Measurements from ENCODE around the gene WDR12.
"Not testable (repeated sequence)": the region's sequence is repeated elsewhere in the genome, so short reads cannot be mapped to it uniquely, and the experiment has no call there.

Gene WDR12

DNA sequence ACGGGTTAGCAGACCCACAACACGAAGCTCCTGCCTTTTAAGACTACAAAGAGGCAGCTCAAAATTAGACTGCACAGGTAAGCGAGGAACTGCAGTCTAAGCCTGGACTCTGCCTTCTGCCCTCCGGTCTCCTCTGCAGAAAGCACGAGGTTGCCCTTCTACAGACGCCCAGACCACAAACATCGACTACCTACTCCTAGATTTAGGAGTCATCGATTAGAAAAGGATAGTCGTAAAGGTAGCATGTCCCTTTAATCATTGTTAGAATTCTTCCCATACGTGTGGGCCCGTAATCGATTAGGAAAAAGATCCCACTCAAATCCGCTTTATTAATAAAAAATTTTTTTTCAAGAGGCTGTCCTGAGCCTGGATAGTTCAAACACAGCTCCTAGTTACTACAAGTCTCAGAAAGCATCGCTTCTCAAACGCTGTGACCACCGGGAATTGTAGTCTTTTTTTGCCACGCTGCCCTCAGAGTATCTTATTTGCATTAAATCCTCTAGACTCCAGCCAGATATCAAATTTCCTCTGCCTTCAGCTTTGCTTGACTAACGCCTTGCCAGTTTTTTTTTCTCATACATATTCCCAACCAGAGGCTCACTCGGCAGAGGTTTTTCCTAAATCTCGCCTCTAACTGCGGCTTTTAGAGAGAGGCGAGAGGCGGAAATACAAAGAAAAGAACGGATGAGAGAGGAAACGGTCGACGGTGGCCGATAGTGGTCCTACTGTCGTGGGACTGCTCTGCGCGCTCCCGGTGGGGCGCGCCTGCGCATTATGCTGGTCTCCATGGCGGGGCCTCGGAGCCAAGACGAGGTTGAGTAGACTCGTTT is at the start of gene WDR12, which contains the start of gene CARF:
Gene WDR12, minus strand, starts transcription at position 162 of the 830 bp plus-strand sequence. CDS start 197 bp downstream, outside the sequence.
Gene CARF, plus strand, starts transcription at position 764 of the 830 bp plus-strand sequence. CDS start 29,628 bp downstream, outside the sequence.
- DNase-seq = peak; percentile 88

DNA sequence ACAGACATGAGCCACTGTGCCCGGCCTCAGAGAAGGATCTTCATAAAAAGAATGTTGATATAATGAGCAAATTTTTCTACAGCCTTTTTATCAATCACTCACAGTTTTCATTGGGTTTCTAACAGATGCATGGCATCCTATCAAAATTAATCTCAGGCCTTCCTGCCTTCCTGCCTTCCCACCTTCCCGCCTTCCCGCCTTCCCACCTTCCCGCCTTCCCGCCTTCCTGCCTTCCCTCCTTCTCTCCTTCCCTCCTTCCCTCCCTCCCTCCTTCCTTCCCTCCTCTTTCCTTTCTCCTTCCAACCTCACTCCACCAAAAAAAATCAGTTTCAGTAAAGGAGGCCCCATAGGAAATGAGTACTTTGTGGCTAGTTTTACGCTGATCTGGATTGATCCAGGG is 49.1 kb upstream of the WDR12 start:
- no peak for DNase-seq

DNA sequence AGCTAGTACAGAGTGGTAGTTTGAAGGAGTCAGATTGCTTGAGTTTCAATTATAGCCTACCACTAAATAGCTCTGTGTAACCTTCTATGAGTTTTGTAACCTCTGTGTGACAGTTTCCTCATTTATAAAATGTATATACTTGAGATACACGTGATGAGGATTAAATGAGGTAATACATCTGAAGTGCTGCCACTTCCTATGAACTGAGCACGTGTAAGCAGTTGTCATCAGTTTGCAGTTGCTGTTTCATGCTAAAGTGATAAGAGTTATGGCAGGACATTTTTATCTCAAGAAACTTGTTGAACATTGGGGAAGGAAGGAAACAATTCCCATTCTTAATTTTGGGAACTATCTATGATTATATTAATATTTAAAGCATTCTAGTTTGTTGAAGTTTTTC is 39.1 kb upstream of the WDR12 start:
- DNase-seq = no peak

DNA sequence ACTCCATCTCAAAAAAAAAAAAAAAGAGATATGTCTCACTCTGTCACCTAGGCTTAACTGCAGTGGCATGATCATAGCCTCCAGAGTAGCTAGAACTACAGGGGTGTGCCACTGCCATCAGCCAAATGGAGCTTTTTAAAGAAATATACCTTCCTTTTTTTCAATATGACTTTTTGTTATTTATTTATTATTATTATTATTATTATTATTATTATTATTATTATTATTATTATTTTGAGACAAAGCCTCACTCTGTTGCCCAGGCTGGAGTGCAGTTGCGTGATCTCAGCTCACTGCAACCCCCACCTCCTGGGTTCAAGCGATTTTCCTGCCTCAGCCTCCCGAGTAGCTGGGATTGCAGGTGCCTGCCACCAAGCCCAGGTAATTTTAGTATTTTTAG is 37.9 kb upstream of the WDR12 start:
- DNase-seq = not testable (repeated sequence)

DNA sequence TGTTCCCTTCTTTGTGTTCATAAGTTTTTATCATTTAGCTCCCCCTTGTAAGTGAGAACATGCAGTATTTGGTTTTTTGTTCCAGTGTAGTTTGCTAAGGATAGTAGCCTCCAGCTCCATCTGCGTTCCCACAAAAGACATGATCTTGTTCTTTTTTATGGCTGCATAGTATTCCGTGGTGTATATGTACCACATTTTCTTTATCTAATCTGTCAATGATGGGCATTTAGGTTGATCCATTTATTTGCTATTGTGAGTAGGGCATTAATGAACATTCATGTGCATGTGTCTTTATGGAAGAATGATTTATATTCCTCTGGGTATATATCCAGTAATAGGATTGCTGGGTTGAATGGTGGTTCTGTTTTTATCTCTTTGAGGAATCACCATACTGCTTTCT is 34.0 kb upstream of the WDR12 start:
- DNase-seq = no peak

DNA sequence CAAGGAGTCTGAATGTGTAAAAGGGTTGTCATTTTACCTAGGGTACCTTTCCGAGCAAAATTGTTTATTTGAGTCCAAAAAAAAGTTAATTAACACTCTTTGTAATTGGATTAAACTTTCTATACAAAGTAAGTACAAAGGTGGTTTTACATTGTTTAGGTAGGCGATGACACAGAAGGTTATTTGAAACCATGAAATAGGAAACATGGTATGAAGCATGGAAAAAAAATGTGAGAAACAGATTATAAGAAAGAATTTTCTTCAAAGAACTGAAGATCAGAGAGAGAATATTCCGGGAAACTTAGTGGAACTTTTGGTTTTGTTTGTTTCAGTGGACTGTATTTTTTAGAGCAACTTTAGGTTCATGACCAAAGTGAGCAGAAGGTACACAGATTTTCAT is 33.3 kb upstream of the WDR12 start:
- no peak for DNase-seq

DNA sequence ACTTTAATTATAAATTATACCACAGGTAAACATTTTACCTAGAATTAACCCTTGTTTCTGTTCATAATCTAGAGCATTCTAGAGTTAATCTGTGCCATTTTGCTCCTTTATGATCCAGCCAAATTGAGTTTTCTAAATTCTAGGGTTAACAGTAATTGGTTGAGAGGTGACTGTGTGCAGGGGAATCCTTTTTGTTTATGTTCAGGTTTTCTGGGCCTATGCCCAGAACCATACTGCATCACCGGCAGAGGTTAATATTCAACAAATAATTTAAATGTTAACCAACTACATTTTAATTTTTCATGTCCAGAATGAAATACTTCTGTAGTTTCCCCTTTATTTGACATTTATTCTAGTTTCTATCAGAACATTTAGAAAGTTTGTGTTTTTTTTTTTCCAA is 32.9 kb upstream of the WDR12 start:
- no peak for DNase-seq

DNA sequence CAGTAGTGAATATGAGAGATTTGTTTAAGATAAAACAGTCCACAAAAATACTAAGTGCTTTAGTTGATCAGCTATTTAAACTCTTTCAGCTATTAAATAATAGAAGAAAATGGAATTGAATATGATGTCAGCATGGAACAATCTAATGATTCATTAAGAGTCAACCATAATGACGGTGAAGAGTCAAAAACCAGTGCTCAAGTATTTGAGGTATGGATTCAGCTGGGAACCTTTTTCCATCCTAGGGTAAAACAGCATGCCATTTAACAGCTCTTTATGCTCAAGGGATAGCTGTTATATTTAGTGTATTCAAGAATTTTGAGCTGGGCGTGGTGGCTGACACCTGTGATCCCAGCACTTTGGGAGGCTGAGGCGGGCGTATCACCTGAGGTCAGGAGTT is 30.3 kb upstream of the WDR12 start:
- no peak for DNase-seq

DNA sequence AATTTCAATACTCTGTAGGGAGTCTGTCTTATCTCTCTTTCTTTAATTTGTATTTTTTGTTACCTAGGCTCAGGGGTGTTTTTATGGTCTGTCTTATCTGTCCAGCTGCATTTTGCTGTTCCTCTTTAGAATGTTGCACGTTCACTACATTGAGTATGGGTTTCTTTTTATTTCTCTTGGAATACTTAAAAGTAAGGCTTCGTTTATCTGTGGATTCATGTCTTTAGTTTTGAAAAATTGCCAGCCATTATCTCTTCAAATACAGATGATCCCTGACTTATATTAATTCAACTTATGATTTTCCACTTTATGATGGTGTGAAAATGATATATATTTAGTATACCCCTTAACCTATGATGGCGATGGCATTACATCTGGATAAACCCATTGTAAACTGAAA is 27.5 kb upstream of the WDR12 start:
- DNase-seq = no peak

DNA sequence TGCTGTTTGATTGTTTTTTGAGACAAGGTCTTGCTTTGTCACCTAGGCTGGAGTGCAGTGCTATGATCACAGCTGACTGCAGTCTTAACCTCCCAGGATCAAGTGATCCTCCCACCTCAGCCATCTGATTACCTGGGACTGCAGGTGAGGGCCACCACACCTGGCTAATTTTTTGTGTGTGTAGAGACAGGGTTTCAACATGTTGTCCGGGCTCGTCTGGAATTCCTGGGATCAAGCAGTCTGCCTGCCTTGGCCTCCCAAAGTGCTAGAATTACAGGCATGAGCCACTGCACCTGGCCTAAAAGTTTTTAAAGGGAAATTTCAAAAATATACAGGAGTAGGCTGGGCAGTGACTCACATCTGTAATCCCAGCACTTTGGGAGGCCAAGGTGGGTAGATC is 23.0 kb upstream of the WDR12 start:
- DNase-seq = no peak

DNA sequence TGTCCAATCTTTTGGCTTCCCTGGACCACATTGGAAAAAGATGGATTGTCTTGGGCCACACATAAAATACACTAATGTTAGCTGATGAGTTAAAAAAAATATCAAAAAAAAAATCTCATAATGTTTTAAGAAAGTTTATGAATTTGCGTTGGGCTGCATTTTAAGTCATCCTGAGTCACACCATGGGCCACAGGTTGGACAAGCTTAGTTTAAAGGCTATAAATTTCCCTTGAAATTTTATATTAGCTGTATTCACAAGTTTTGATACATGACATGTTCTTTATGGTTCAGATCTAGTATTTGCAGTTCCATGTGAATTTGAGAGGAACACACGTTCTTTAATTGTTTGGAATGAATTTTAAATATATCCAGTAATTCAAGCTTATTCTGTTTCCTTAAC is 22.5 kb upstream of the WDR12 start:
- DNase-seq = no peak

DNA sequence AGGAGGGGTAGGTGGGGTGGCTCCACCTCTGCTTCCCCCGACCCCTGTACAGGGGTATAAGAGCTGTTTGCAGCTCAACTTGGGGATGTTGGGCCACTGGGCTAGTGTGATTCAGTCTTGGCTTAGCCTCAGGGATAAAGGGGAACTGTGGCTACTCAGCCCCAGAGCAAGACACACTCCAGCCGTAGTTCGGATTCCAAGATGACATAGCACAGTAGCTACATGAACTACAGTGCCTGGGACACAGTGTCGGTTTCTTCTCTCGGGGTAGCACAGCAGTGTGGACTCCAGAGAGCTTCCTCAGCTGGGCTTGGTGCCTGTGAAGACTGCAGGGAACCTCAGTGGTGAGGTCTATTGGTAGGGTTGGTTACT is 21.7 kb upstream of the WDR12 start:
- no peak for DNase-seq

DNA sequence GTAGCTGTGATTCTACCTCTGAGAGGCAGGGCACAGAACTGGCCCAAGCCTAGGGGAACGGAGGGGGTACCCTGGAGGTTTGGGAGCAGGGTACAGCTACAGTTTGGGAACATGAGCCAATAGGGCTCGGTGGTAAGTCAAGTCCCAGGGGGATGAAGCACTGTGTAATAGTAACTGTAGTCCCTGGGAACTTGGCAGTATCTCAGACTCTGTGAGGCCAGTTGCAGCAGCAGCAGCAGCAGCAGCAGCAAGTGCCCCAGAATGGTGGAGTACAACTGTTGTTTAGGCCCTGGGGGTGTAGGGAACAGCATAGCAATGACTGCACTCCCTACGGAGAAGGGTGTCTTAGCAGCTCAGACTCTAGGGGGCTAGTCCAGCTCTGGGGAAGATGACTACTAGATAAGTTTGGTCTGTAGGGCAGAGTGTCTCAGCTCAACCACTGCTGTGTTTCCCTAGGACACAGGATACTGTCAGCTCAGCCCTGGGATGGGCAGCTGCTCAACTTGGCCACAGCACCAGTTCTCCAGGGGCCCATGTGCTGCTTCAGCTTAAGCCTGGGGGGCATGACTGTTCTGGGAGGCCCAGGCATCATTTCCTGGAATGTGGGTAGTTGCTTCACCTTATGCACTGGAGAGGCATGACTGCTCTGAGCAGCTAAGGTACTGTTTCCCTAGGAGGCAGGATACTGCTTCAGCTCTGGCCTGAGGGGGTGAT is 21.1 kb upstream of the WDR12 start:
- no peak for DNase-seq

DNA sequence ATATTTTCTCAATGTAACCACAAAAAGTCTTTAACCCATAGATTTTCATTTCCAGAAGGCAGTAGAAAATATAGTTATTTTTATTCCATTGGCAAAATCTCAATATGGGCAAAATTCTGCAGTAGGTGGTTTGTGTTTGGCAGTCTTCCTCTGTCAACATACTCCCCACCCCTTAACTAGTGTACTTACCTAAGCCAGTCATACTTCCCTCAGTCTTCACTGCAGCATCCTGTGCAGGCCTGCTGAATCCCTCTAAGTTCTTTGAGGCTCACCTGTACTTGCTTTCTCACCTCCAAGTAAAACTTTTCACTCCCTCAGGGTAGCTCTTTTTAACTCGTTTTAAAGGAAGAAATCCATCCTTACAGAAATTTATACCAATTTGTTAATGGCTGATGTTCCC is 7.4 kb upstream of the WDR12 start:
- no peak for DNase-seq

DNA sequence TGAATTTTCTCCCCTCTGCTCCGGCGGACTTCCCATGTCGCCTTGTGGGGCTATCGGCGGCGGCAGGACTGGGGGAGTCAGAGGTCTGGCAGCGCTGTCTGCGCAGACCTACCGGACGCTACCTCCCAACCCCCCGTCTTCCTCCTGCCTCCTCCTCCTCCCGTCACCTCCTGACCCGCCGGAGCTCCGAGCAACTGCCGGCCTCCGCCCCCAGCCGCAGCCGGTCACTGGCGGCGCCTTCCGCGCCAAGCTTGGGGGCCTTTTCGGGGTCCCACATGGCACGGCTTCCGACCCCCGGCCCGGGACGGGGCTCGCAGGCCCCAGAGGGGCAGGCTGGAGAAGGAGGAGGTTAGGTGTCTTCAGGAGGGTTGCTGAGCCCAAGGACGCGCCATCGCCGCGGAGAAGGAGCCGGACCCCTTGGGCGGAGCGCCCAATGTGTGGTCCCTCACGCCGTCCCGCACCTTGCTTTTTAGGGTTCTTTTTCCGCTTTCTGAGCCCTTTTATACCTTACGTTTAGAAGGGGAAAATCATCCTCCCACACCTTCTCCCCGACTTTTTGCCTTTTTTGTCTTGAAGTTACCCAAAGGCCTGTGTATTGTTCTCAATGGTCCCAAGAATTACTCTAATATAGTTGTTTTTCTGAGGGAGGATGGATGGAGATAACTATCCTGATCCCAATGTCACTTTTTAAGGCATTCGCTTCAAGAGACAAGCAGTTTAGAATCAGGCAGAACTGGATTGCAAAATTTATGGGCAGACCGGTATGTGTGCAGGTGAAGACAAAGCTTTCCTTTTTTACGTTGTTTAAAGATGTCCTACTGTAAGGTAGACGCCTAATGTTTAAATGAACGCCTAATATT is 1.1 kb upstream of the WDR12 start:
- not testable (repeated sequence) for DNase-seq

DNA sequence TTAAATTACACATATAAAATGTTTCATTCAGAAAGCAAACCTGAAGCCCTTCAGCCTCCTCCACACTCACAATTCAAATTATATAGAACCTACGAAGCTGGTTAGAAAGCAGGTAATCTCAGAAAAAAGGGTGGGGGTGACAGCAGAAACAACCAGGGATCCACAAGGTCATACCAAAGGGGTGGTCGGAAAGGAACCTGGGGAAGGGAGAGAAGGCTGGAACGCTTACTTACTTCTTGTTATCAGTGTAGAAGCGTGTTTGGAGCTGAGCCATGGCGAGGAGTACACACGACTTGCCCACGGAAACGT is 316 bp downstream of the WDR12 start:
- no peak for DNase-seq

DNA sequence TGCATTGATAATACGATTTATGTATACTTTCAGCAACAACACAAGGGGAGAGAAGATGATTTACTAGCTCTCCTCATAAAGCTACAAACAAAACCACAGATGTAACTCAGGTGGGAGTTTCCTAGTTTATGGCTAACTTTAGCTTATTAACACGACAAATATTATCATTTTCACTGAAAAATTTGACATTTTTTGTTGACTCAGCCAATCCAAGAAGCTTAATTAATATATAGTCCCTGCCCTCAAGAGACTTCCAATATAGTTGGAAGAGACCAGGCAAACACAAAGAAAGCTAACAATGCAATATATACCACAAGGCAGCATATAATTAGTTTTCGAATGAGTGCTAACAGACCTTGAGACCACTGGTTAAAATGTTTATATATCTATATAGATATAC is 775 bp downstream of the WDR12 start:
- no peak for DNase-seq

DNA sequence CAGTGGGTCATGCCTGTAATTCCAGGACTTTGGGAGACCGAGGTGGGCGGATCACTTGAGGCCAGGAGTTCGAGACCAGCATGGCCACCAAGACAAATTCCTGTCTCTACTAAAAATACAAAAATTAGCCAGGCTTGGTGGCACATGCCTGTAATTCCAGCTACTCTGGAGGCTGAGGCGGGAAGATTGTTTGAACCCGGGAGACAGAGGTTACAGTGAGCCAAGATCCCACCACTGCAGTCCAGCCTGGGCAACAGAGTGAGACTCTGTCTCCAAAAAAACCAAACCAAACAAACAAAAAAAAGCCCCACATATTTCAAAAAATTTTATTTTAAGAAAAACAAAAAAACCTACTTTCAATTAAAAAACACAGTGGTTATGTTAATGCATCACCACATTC is 1.2 kb downstream of the WDR12 start:
- not testable (repeated sequence) for DNase-seq

DNA sequence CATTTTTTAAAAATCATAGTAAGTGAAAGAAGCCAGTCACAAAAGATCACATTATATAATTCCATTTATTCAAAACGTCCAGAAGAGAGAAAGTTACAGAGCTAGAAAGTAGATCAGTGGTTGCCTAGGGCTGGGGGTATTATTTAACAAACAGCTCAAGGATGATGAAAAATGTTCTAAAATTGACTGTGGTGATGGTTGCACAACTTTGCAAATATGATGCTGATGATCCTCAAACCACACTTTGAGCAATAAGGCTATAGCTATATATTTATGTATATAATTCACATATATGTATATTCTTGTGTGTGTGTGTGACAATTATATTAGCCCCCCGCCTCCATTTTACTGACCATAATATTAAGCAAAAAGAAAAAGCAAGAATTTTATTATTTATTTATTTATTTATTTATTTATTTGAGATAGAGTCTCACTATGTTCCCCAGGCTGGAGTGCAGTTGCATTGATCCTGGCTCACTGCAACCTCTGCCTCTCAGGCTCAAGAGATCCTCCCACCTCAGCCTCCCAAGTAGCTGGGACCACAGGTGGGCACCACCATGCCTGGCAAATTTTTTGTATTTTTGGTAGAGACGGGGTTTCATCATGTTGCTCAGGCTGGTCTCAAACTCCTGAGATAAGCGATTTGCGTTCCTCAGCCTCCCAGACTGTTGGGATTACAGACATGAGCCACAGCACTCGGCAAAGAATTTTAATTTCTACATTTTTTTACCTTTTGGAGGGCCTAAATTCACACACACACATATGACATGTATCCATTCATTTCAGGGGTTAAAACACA is 1.9 kb downstream of the WDR12 start:
- DNase-seq = no peak

DNA sequence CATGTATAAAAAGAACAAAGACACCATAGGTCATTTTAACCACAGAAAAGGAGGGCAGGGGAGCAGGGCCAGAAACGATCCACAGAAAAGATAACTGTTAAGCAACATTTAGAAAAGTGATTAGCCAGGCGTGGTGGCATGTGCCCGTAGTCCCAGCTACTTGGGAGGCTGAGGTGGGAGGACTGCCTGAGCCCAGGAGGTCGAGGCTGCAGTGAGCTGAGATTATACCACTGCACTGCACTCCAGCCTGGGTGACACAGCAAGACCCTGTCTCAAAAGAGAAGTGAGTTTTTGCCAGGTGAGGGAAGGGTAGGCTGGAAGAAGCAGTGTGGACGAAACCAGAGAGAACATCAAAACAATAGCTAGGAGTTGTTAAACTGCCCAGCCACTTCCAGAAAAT is 3.3 kb downstream of the WDR12 start:
- DNase-seq = no peak

DNA sequence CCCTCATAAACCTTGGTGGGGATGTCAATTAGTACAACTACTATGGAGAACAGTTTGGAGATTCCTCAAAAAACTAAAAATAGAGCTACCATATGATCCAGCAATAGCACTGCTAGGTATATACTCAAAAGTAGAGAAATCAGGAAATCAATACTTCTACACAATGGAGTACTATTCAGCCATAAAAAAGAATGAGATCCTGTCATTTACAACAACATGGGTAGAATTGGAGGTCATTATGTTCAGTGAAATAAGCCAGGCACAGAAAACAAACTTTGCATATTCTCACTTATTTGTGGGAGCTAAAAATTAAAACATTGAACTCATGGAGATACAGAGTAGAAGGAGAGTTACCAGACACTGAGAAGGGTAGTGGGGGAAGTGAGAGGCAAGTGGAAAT is 6.0 kb downstream of the WDR12 start:
- DNase-seq = not testable (repeated sequence)

DNA sequence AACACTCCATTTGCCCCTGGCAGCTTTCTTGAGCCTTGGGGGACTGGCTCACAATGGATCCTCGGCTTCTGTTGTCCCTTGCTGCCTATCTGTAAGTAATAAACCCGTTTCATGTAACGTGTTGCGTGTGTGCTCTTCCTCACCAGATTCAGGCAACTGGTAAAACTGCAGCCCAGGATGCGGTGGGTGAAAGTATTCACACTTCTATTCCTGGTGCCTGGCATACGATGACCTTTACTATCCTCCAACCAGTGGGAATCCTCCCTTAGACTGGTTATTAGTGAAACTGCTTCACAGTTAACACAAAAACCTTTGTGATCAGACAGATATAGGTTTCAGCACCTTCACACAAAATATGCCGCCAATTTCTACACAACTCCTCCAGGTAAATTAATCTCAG is 26.3 kb downstream of the WDR12 start:
- DNase-seq = no peak
